A549 (cell line): ENCODE results near the gene LRRC47. TPM values are rescaled to one million over a fixed set of nuclear protein-coding genes. Genes with fewer than 3 reads are reported as not detected.

ENCODE experiments used
- ATAC-seq, 2 experiments: fragments of 200-7000 bp in 1 of 2; fragments of >200 bp in 1 of 2; cut with Nextera tagmentation in 1 of 2; cut with Tn5 transposase in 1 of 2; 3 replicates each; pipeline versions ENCODE4 v1.8.0 to v1.9.1; 2018 to 2020; ENCODE audit warnings: mild to moderate bottlenecking in 1 of 2, moderate library complexity in 1 of 2
- CTCF ChIA-PET: fragments of 300-600 bp; sonication (Branson Sonifier 250); formaldehyde crosslinking; extraction: SDS; loops from one replicate; lab custom pipeline; 2021; ENCODE audit warnings: antibody characterized with exemption, inconsistent platforms; lab: Yijun Ruan, JAX
- POLR2A ChIA-PET: fragments of 350-600 bp; formaldehyde crosslinking; extraction: SDS; loops from one replicate; lab custom pipeline; 2021; ENCODE audit warnings: antibody characterized with exemption, inconsistent platforms; lab: Yijun Ruan, JAX
- DNase-seq, 2 experiments: peaks; one replicate each; pipeline versions ENCODE4 v3.0.0 to v3.0.0-alpha.2; 2011 to 2016; ENCODE audit warnings: low read depth in 1 of 2, low spot score in 1 of 2
- FAIRE-seq: peaks from 2 replicates; lab custom pipeline; 2011; peaks lifted over from hg19 to GRCh38; lab: Jason Lieb, UNC
- H3K27ac ChIP-seq, 2 experiments: fragments of >200 bp; sonication (Bioruptor Twin); formaldehyde crosslinking; 3 replicates each; pipeline ENCODE4 v1.5.1; 2016 to 2017
- H3K4me1 ChIP-seq: fragments of >200 bp; sonication (Bioruptor Twin); formaldehyde crosslinking; 3 replicates; pipeline ENCODE4 v1.6.1; 2016
- H3K4me2 ChIP-seq: fragments of >200 bp; sonication (Bioruptor Twin); formaldehyde crosslinking; 3 replicates; pipeline ENCODE4 v1.6.1; 2016
- H3K4me3 ChIP-seq: fragments of >200 bp; sonication (Bioruptor Twin); formaldehyde crosslinking; 3 replicates; pipeline ENCODE4 v1.5.1; 2016
- H3K9me3 ChIP-seq: fragments of >200 bp; sonication (Bioruptor Twin); formaldehyde crosslinking; 3 replicates; pipeline ENCODE4 v1.6.1; 2016
- CBX2 ChIP-seq: fragments of 200-600 bp; sonication (generic); IDR thresholded peaks from 2 replicates; pipeline ENCODE4 v1.6.1; 2016; ENCODE audit warnings: low read depth, mild to moderate bottlenecking, borderline replicate concordance
- CBX8 ChIP-seq: fragments of 200-600 bp; sonication (generic); IDR thresholded peaks from 2 replicates; pipeline ENCODE4 v1.6.1; 2016
- EHF ChIP-seq: fragments of 250-450 bp; sonication (Bioruptor Pico); IDR thresholded peaks from 2 replicates; pipeline ENCODE4 v1.5.0; 2020; ENCODE audit warnings: mild to moderate bottlenecking
- ELK1 ChIP-seq: fragments of 150-350 bp; IDR thresholded peaks from 2 replicates; pipeline ENCODE4 v1.6.1; 2014; ENCODE audit warnings: low read depth, mild to moderate bottlenecking, low read length
- EP300 ChIP-seq, 2 experiments: fragments of >200 bp; sonication (Bioruptor Twin); formaldehyde crosslinking; IDR thresholded peaks; 2 replicates in 1 of 2; 3 replicates in 1 of 2; pipeline ENCODE4 v1.6.1; 2016 to 2017
- FOSB ChIP-seq: fragments of 250-450 bp; sonication (Bioruptor Pico); IDR thresholded peaks from 2 replicates; pipeline ENCODE4 v1.5.0; 2020; ENCODE audit warnings: mild to moderate bottlenecking, moderate library complexity
- FOXS1 ChIP-seq: fragments of 250-450 bp; sonication (Bioruptor Pico); IDR thresholded peaks from 2 replicates; pipeline ENCODE4 v1.5.0; 2020; ENCODE audit warnings: mild to moderate bottlenecking, moderate library complexity
- HDAC2 ChIP-seq: fragments of 200-600 bp; sonication (generic); IDR thresholded peaks from 2 replicates; pipeline ENCODE4 v1.6.1; 2016
- HEYL ChIP-seq: fragments of 250-450 bp; sonication (Bioruptor Pico); IDR thresholded peaks from 2 replicates; pipeline ENCODE4 v1.8.0; 2021; ENCODE audit warnings: mild to moderate bottlenecking, moderate library complexity
- JUN ChIP-seq, 2 experiments: fragments of >200 bp; sonication (Bioruptor Twin); formaldehyde crosslinking; IDR thresholded peaks; 2 replicates in 1 of 2; 3 replicates in 1 of 2; pipeline ENCODE4 v1.6.1; 2016 to 2017
- KDM5A ChIP-seq: fragments of 200-600 bp; sonication (generic); IDR thresholded peaks from 2 replicates; pipeline ENCODE4 v1.6.1; 2016; ENCODE audit warnings: antibody characterized with exemption, mild to moderate bottlenecking
- MAFK ChIP-seq: fragments of 450-650 bp; IDR thresholded peaks from 2 replicates; pipeline ENCODE4 v1.6.1; 2014; ENCODE audit not compliant: partially characterized antibody
- MAZ ChIP-seq: fragments of 150-350 bp; IDR thresholded peaks from 2 replicates; pipeline ENCODE4 v1.6.1; 2014; ENCODE audit warnings: antibody characterized with exemption, low read depth, low read length, borderline replicate concordance
- NFE2L2 ChIP-seq: fragments of 150-350 bp; conservative IDR thresholded peaks from 2 replicates; pipeline ENCODE4 v1.6.1; 2014; ENCODE audit warnings: low read length
- NPAS2 ChIP-seq: fragments of 250-450 bp; sonication (Bioruptor Pico); IDR thresholded peaks from 2 replicates; pipeline ENCODE4 v1.8.0; 2022; ENCODE audit warnings: mild to moderate bottlenecking, moderate library complexity, borderline replicate concordance
- NR3C1 ChIP-seq: fragments of >200 bp; sonication (Bioruptor Twin); formaldehyde crosslinking; IDR thresholded peaks from 3 replicates; pipeline ENCODE4 v1.6.1; 2017
- POLR2AphosphoS2 ChIP-seq: conservative IDR thresholded peaks from 2 replicates; pipeline ENCODE4 v1.6.1; 2012; ENCODE audit warnings: low read length, improper control_type of control experiment, inconsistent platforms
- RARB ChIP-seq: fragments of 250-450 bp; sonication (Bioruptor Pico); IDR thresholded peaks from 2 replicates; pipeline ENCODE4 v1.8.0; 2021; ENCODE audit warnings: mild to moderate bottlenecking, moderate library complexity
- RCOR1 ChIP-seq: fragments of 150-350 bp; IDR thresholded peaks from 2 replicates; pipeline ENCODE4 v1.6.1; 2014; ENCODE audit warnings: antibody characterized with exemption, low read length, low read depth
- RNF2 ChIP-seq: fragments of 200-600 bp; sonication (generic); IDR thresholded peaks from 2 replicates; pipeline ENCODE4 v1.6.1; 2016; ENCODE audit warnings: low read depth, mild to moderate bottlenecking, antibody characterized with exemption, moderate library complexity, borderline replicate concordance
- SREBF2 ChIP-seq: fragments of 450-650 bp; IDR thresholded peaks from 2 replicates; pipeline ENCODE4 v1.6.1; 2014; ENCODE audit warnings: mild to moderate bottlenecking, moderate library complexity
- ZFP36 ChIP-seq: fragments of 450-650 bp; IDR thresholded peaks from 2 replicates; pipeline ENCODE4 v1.6.1; 2014; ENCODE audit warnings: borderline replicate concordance; ENCODE audit not compliant: partially characterized antibody
- WGBS: methylation state at CpG from one replicate; pipeline ENCODE4 v1.1.6; 2017; ENCODE audit errors: missing lambda C conversion rate; 5-methylcytosine and 5-hydroxymethylcytosine counted together
- polyA plus RNA-seq, 4 experiments: library from polyadenylated mRNA; depleted of rRNA in 3 of 4; stranded (reverse); fragments of >200 nt; fragmentation: RNase III in 1 of 4; extraction: RNeasy Plus Mini Kit Qiagen cat#74134 plus additional on column Dnase treatment in 1 of 4; gene quantifications; 2 replicates in 3 of 4; 3 replicates in 1 of 4; pipeline ENCODE4 v1.2.3, GENCODE V29; 2011 to 2017
- TF ChIP-seq, protein P1 (sequence below): IDR thresholded peaks from 2 replicates; pipeline ENCODE4 v1.6.1; 2012
- TF ChIP-seq, protein P2 (sequence below): fragments of 250-450 bp; sonication (Bioruptor Pico); IDR thresholded peaks from 2 replicates; pipeline ENCODE4 v1.5.0; 2021; ENCODE audit warnings: mild to moderate bottlenecking, moderate library complexity, borderline replicate concordance
- TF ChIP-seq, protein P3 (sequence below): fragments of >200 bp; sonication (Bioruptor Twin); formaldehyde crosslinking; IDR thresholded peaks from 3 replicates; pipeline ENCODE4 v1.5.1; 2016

The LRRC47 gene
- polyA plus RNA-seq, 2 of the 4 experiments (the other 2 are of a cell fraction) = 28.5 to 41.6 TPM

GRCh38 chr1:3743421-3743820, 52.9 kb downstream of the LRRC47 start (continued):
- TF ChIP-seq ELK1 = no peak
- TF ChIP-seq SREBF2 = no peak
- TF ChIP-seq EP300 (IDR thresholded peaks at IDR 0.05) = no peak
- TF ChIP-seq RARB (CRISPR knock-in tag) = no peak
- no peak for TF ChIP-seq JUN (IDR thresholded peaks at IDR 0.05)
- no peak for TF ChIP-seq HDAC2
- TF ChIP-seq HEYL (CRISPR knock-in tag) = no peak
- no peak for TF ChIP-seq FOXS1 (CRISPR knock-in tag)
- TF ChIP-seq EHF (CRISPR knock-in tag) = no peak

- ATAC-seq (no peak), DNase-seq (no peak), FAIRE-seq (no peak)
- no peak overlapping the region for H3K4me3 ChIP-seq
- POLR2A ChIA-PET = no interaction called here
- 83% methylated on average over 22 of the region's 24 CpGs for WGBS
- H3K27ac ChIP-seq = no peak overlapping the region
- H3K4me2 ChIP-seq = no peak overlapping the region
- no peaks in the 10 kb centered on the region for H3K9me3 ChIP-seq
- TF ChIP-seq HEYL (CRISPR knock-in tag) (no peak), KDM5A (no peak)
- TF ChIP-seq, all 56 proteins: peak for 0
- CTCF ChIA-PET = no interaction called here
- peaks cover 2% of the 10 kb centered on the region; the same call in 2 of the 3 replicates for H3K4me1 ChIP-seq
Measured at GRCh38 chr1:3742439-3743298, 53.6 kb downstream of the LRRC47 start.

DNA sequence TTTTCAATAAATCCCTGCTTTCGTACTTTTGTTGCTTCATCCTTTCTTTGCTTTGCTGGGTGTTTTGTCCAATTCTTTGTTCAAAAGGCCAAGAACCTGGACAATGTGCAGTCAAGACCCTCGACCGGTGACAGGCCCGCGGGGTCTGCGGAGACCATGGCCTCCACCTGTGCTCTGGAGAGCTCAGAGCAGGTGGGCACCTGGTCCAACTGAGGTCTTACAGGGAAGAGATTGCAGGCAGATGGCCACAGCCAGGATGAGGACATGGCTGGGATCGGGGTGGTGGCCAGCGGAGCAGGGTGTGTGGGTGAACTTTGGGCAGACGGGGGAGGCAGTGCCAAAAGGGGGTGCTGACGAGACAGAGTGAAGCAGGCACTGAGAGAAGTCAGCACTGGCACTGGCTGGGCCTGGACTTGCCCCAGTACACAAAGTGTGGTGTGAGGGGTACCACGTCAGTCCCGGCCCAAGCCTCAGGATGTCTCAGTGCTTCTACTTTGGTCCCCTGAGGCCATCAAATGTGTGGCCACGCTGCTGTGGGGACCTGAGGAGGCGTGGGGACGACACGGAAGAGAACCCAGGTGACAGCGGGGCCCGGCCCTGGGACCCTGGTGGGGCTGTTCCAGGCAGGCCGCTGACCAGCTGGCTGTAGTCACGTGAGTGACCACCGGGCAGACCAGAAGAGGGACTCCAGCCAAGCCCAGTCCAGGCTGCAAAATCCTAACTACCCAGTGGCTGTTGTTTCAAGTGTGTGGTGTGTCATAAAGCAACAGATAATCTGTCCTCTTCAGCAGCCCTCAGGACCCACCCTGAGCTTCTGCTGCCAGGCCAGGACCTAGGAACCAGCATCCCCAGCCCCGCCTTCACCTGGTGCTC, 54.5 kb downstream of the LRRC47 start:
- no peak for ATAC-seq
- Histone ChIP-seq H3K27ac (no peak overlapping the region), H3K4me1 (no peaks in the 10 kb centered on the region), H3K4me3 (no peak overlapping the region), H3K9me3 (no peaks in the 10 kb centered on the region), H3K4me2 (no peak overlapping the region)
- TF ChIP-seq RARB (CRISPR knock-in tag) (no peak), NPAS2 (CRISPR knock-in tag) (no peak), ZFP36 (no peak), NFE2L2 (no peak), MAFK (no peak), HEYL (CRISPR knock-in tag) (no peak), RNF2 (no peak), FOSB (CRISPR knock-in tag) (no peak), CBX2 (no peak), CBX8 (no peak), MAZ (no peak), RCOR1 (no peak), POLR2AphosphoS2 (no peak), NR3C1 (no peak)
- TF ChIP-seq, protein P1, sequence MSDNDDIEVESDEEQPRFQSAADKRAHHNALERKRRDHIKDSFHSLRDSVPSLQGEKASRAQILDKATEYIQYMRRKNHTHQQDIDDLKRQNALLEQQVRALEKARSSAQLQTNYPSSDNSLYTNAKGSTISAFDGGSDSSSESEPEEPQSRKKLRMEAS = no peak
- TF ChIP-seq, protein P2, sequence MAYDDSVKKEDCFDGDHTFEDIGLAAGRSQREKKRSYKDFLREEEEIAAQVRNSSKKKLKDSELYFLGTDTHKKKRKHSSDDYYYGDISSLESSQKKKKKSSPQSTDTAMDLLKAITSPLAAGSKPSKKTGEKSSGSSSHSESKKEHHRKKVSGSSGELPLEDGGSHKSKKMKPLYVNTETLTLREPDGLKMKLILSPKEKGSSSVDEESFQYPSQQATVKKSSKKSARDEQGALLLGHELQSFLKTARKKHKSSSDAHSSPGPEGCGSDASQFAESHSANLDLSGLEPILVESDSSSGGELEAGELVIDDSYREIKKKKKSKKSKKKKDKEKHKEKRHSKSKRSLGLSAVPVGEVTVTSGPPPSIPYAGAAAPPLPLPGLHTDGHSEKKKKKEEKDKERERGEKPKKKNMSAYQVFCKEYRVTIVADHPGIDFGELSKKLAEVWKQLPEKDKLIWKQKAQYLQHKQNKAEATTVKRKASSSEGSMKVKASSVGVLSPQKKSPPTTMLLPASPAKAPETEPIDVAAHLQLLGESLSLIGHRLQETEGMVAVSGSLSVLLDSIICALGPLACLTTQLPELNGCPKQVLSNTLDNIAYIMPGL (CRISPR knock-in tag) = no peak
- TF ChIP-seq, protein P3, sequence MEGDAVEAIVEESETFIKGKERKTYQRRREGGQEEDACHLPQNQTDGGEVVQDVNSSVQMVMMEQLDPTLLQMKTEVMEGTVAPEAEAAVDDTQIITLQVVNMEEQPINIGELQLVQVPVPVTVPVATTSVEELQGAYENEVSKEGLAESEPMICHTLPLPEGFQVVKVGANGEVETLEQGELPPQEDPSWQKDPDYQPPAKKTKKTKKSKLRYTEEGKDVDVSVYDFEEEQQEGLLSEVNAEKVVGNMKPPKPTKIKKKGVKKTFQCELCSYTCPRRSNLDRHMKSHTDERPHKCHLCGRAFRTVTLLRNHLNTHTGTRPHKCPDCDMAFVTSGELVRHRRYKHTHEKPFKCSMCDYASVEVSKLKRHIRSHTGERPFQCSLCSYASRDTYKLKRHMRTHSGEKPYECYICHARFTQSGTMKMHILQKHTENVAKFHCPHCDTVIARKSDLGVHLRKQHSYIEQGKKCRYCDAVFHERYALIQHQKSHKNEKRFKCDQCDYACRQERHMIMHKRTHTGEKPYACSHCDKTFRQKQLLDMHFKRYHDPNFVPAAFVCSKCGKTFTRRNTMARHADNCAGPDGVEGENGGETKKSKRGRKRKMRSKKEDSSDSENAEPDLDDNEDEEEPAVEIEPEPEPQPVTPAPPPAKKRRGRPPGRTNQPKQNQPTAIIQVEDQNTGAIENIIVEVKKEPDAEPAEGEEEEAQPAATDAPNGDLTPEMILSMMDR = no peak
- WGBS = 93% methylated on average over 19 of the region's 22 CpGs
- ChIA-PET POLR2A (no interaction called here), CTCF (no interaction called here)
- no peak for FAIRE-seq
- no peak for DNase-seq
